Lung microvascular endothelial cell (primary cell): Measurements from ENCODE around the gene SAV1. TPM values are rescaled to one million over a fixed set of nuclear protein-coding genes. Genes with fewer than 3 reads are reported as not detected.
"Not testable (repeated sequence)": the region's sequence is repeated elsewhere in the genome, so short reads cannot be mapped to it uniquely, and the experiment has no call there.

Source experiments
- DNase-seq, 2 donors: peaks; one replicate each; pipeline versions ENCODE4 v3.0.0 to v3.0.0-alpha.2; 2010; ENCODE audit warnings: low read depth in 2 of 2
- total RNA-seq: library from RNA; depleted of rRNA; stranded (reverse); fragments of >200 nt; gene quantifications from 2 replicates; pipeline ENCODE4 v1.2.1, GENCODE V29; 2014

Gene SAV1
- total RNA-seq: 13.7 and 14.1 TPM in 2 replicates

DNA sequence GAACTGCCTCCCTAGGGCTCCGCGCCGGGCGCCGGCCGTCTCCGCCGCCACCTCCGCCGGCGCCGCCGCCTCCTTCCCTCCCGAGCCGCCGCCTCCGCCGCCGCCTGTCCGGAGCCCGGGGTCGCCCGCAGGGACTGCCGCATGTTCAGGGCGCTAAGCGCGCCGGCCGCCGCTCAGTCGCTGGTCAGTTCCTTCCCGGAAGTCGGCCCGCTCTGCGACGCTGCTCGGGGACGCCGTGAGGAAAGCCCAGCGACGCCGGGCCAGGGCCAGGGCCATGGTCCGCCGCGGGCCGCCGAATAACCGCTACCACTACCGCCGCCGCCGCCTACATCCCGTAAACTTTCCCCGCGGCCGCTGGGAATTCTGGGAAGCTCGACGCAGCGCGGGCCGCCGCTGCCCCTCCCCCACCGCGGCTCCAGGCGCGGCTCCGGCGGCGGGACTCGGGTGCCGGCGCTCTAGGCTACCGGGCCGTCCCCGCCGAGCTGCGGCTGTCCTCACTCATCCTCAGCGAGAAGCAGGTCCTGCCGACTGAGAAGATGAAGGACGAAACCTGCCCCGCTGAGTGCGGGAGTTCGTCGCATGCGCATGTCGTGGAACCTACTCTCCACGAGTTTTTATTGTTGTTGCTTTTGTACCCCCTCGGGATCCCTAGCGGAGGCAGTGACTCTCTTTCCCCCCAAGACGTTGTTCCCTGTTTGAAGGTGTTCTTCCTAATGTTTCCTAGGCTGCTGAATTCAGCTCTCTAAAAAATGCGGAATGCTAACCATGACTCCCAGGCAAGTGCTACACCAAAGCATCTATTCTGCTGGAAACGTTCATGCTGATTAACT is at the start of gene SAV1:
SAV1 (minus strand) TSS at position 311 of the 830 bp plus-strand sequence. CDS start 339 bp downstream, outside the sequence.
- DNase-seq: peak; percentile 80 to 85

- no peak for DNase-seq
These were observed 49.7 kb upstream of the SAV1 start for GRCh38 chr14:50717811-50718210.

DNA sequence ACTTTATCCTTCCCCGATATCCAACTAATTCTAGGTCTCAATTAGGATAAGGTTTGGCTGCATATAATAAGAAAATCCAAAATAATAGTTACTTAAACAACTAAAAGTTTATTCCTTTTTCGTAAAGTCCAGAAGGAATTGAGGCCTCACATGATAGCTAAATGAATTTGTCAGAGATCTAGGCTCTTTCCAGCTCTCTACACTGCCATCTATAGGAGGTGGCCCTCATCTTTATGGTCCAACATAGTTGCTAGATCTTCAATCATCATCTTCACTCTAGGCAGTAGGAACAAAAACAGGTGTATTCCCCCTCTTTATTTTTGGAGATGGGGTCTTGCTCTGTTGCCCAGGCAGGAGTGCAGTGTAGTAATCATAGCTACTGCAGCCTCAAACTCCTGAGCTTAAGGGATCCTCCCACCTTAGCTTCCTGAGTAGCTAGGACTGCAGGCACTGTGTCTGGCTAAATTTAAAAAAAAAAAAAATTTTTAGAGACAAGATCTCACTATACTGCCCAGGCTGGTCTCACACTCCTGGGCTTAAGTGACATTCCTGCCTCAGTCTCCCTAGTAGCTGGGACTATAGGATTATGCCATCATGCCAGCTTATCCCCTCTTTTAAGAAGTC is 46.5 kb upstream of the SAV1 start:
- DNase-seq: peak; percentile 58 to 63

DNA sequence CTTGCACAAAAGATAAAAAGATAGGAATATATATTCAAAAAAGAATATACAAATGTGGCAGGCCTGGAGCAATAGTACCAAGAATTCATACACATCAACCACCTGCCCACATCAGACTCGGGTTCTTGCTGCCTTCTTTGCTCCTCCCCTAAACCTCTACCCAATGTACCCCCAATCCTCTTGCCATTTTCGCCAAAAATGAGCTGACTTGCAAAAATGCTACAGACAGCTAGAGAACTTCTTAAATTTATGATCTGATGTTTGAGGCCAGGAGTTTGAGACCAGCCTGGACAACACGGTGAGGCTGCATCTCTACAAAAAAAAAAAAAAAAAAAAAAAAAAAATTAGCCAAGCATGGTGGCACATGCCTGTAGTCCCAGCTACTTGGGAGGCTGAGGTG is 42.9 kb upstream of the SAV1 start:
- DNase-seq: no peak

DNA sequence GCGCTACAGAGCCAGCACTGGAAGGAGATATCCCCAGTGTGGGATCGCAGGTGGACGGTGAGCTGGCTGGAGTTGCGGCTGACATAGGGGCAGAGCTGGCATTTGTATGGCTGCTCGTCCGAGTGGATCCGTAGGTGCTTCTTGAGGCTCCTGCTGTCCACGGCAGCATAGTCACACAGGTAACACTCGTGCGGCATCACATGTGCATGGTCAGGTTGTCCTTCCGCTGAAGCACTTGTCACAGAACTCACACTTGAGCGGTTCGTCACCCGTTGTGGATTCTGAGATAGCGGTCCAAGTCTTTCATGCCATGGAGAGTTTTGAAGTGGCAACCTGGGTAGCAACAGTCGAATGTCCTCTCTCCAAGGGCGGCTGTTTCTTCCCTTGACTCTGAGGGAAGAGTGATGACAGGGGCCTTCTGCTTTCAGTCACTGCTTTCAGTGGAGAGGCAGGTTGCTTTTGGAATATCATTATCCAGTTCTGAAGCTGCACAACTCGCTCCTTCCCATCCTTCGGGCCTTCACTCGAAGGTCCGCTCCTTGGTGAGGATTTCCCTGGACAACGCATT is 37.0 kb upstream of the SAV1 start:
- DNase-seq: no peak

GRCh38 chr14:50704454-50705010 is 36.4 kb upstream of the SAV1 start:
- no peak for DNase-seq

- no peak for DNase-seq
These were observed 29.7 kb upstream of the SAV1 start for GRCh38 chr14:50697659-50698290.

- not testable (repeated sequence) for DNase-seq
These were observed 26.2 kb upstream of the SAV1 start for GRCh38 chr14:50694260-50694659.

DNA sequence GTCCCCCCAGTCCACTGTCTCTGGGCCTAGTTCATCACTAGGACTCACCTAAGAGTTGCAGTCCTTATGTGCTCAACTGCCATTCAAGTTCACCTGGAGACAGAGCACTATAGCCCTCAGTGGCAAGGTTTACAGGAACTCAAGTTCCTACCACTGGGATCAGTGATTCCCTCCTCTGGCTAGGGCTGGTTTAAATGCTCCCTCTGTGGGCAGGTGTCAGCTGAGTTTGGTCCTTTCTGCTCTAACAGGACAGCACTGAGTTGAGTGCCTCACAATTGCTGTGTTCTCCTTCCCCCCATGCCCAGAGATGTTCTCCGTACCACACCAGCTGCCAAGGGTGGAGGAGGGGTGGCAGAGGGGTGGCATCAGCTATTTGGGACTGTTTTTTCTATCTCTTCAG is 20.8 kb upstream of the SAV1 start:
- DNase-seq: peak in 1 of 2 donors; percentile 12

GRCh38 chr14:50679674-50680073 is 11.6 kb upstream of the SAV1 start:
- no peak for DNase-seq

- no peak for DNase-seq
These were observed 10.1 kb upstream of the SAV1 start for GRCh38 chr14:50678163-50678562.

- peak; percentile 57 to 73 for DNase-seq
These were observed 9.5 kb upstream of the SAV1 start for GRCh38 chr14:50677527-50678063.

- DNase-seq: no peak
These were observed 8.9 kb upstream of the SAV1 start for GRCh38 chr14:50676814-50677516.

DNA sequence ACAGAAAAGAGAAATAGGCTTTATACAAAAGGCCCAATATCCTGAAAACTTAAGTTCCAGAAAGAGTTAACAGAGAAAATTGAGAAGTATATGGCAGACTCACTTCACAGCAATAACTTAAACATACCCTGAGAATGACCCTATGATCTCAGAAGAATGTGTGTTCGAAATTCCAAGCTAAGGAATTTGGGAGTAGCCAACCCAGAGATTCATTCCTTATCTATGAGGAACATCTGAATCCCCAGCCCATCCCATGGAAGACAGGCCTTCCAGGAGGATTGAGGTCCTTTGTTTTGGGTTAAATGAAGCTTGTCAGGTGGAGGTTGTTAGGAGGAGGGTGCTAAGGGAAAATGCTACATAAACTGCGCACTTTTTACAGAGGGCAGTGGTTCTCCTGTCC is 7.5 kb upstream of the SAV1 start:
- DNase-seq: no peak

DNA sequence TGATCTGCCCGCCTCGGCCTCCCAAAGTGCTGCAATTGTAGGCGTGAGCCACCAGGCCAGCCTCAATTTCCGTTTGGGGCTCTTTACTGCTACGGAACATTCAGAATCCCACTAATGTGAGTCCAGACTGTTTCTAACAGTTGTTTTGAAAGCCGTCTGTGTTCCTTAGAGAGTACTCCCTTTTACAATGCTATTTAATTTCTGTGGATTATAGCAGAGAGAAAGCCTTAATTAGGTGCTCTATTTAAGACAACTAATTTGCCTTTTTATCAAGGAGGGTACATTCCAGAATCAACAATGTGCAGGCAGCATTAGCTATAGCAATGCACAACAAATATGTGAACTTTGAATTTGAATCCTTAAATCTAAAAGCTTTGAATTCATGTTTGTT is 2.8 kb upstream of the SAV1 start:
- no peak for DNase-seq

DNA sequence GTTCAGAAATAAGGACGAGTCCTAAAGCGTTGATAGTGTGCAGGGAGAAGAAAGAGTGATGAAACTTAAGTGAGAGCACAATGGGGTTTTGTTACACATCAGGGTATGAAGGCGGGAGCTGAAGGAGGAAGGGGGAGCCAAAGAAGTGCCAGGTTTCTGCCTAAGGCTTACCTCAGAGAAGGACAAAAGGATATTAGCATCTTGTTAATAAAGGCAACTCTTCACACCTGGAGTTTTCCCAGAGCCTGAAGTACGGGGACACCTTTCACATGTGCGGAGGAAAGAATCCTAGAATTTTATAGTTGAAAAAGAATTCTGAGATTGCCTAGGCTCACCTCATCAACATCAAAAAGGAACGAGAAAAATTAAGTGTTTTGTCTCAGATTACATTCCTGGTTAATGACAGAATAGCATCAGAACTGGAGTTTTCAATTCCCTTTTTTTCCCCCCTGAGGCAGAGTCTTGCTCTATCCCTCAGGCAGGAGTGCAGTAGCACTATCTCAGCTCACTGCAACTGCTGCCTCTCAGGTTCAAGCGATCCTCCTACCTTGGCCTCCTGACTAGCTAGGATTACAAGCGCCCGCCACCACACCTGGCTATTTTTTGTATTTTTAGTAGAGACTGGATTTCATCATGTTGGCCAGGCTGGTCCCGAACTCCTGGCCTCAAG is 2.2 kb upstream of the SAV1 start:
- DNase-seq: no peak

DNA sequence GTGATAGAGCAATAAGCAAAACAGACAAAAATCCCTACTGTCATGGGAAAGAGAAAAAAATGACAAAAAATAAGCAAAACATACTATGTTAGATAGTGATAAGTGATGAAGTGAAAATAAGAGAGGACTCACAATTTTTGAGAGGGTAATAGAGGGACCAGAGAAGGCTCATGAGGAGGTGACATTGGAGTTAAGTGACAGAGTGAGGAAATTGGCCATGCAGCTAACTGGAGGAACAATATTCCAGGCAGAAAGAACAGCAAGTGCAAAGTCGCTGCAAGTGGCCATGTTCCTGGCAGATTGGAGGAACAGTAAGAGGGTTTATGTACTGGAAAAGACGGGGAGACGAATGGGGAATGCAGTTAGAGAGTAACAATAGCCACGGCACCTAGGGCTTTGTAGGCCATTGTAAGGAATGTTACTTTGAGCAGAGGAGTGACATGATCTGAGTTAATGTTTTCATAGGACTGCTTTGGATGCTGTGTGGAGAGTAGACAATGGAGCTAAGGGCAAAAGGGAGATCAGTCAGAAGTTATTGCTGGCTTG is 1.4 kb upstream of the SAV1 start:
- DNase-seq: peak in 1 of 2 donors; percentile 26

- DNase-seq: no peak
These were observed 679 bp upstream of the SAV1 start for GRCh38 chr14:50668826-50669143.

GRCh38 chr14:50667684-50667995 is 466 bp downstream of the SAV1 start:
- DNase-seq: no peak
